ENCODE data around the gene BLM.
"Not testable (repeated sequence)": the region's sequence is repeated elsewhere in the genome, so short reads cannot be mapped to it uniquely, and the experiment has no call there.

Gene BLM

GRCh38 chr15:90822204-90822955 lies 105.2 kb downstream of the BLM start:
- TF ChIP-seq CTCF (conservative IDR thresholded peaks at IDR 0.05; ENCODE audit: control insufficient read depth, insufficient read depth, low read depth, low read length): no peak
- no peak for DNase-seq (ENCODE audit: low read depth)
- H3K4me3 ChIP-seq (ENCODE audit: control insufficient read depth, low read depth, low read length): no peak overlapping the region

- DNase-seq (ENCODE audit: low read depth): no peak
- H3K4me3 ChIP-seq (ENCODE audit: control insufficient read depth, low read depth, low read length): no peak overlapping the region
- TF ChIP-seq CTCF (conservative IDR thresholded peaks at IDR 0.05; ENCODE audit: control insufficient read depth, insufficient read depth, low read depth, low read length): no peak
Measured at GRCh38 chr15:90823455-90823974, 106.4 kb downstream of the BLM start.

- not testable (repeated sequence) for DNase-seq (ENCODE audit: low read depth); H3K4me3 ChIP-seq (ENCODE audit: control insufficient read depth, low read depth, low read length)
Measured at GRCh38 chr15:90825115-90825899, 108.2 kb downstream of the BLM start.

- DNase-seq (ENCODE audit: low read depth); H3K4me3 ChIP-seq (ENCODE audit: control insufficient read depth, low read depth, low read length): not testable (repeated sequence)
Measured at GRCh38 chr15:90826206-90826885, 109.2 kb downstream of the BLM start.

GRCh38 chr15:90826886-90827435 lies 109.8 kb downstream of the BLM start:
- no peak overlapping the region for H3K4me3 ChIP-seq (ENCODE audit: control insufficient read depth, low read depth, low read length)
- DNase-seq (ENCODE audit: low read depth): no peak
- no peak for TF ChIP-seq CTCF (conservative IDR thresholded peaks at IDR 0.05; ENCODE audit: control insufficient read depth, insufficient read depth, low read depth, low read length)

- no peak overlapping the region for H3K4me3 ChIP-seq (ENCODE audit: control insufficient read depth, low read depth, low read length)
- no peak for DNase-seq (ENCODE audit: low read depth)
- no peak for TF ChIP-seq CTCF (conservative IDR thresholded peaks at IDR 0.05; ENCODE audit: control insufficient read depth, insufficient read depth, low read depth, low read length)
Measured at GRCh38 chr15:90828111-90828510, 111.0 kb downstream of the BLM start.

- no peak for DNase-seq (ENCODE audit: low read depth)
- TF ChIP-seq CTCF (conservative IDR thresholded peaks at IDR 0.05; ENCODE audit: control insufficient read depth, insufficient read depth, low read depth, low read length): no peak
- H3K4me3 ChIP-seq (ENCODE audit: control insufficient read depth, low read depth, low read length): no peak overlapping the region
Measured at GRCh38 chr15:90829126-90829525, 112.0 kb downstream of the BLM start.
